Measurements from ENCODE around the gene MRO.

DNA sequence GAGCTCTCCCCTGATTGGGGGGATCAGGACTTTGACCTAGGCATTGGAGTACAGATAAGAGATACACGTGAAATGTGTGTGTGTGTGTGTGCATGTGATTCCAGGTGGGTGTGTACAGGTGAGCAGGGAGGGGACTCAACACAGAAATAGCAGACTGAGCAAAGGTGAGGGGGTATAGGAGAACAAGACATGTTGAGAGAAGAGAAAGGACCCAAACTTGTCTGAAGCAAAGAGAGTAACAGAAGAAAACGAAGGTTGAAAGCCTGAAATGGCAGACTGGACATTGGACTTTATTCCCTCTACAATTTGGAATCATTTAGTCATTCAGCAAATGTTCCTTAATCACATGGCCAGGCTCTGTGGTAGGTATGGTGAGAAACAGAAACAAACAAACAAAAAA lies 23.3 kb downstream of the MRO start:
- TF ChIP-seq, protein P1, sequence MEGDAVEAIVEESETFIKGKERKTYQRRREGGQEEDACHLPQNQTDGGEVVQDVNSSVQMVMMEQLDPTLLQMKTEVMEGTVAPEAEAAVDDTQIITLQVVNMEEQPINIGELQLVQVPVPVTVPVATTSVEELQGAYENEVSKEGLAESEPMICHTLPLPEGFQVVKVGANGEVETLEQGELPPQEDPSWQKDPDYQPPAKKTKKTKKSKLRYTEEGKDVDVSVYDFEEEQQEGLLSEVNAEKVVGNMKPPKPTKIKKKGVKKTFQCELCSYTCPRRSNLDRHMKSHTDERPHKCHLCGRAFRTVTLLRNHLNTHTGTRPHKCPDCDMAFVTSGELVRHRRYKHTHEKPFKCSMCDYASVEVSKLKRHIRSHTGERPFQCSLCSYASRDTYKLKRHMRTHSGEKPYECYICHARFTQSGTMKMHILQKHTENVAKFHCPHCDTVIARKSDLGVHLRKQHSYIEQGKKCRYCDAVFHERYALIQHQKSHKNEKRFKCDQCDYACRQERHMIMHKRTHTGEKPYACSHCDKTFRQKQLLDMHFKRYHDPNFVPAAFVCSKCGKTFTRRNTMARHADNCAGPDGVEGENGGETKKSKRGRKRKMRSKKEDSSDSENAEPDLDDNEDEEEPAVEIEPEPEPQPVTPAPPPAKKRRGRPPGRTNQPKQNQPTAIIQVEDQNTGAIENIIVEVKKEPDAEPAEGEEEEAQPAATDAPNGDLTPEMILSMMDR (IDR thresholded peaks at IDR 0.05): no peak
- TF ChIP-seq POLR2A (IDR thresholded peaks at IDR 0.05) (no peak), POLR2AphosphoS5 (IDR thresholded peaks at IDR 0.05; ENCODE audit: insufficient read depth in 1 of 2, low read depth in 1 of 2) (no peak)
